BLaER1 (cell line): ENCODE data around the gene P2RX1.
"Not testable (repeated sequence)": the region's sequence is repeated elsewhere in the genome, so short reads cannot be mapped to it uniquely, and the experiment has no call there.

Source experiments
- H3K27ac ChIP-seq: shearing (Covaris generic); formaldehyde crosslinking; 2 replicates; pipeline ENCODE4 v1.8.1; 2022
- H3K27me3 ChIP-seq: shearing (Covaris generic); formaldehyde crosslinking; 2 replicates; pipeline ENCODE4 v1.8.1; 2022
- H3K36me3 ChIP-seq: shearing (Covaris generic); formaldehyde crosslinking; 2 replicates; pipeline ENCODE4 v1.8.1; 2022
- H3K4me1 ChIP-seq: shearing (Covaris generic); formaldehyde crosslinking; 2 replicates; pipeline ENCODE4 v1.8.1; 2022
- H3K4me2 ChIP-seq: shearing (Covaris generic); formaldehyde crosslinking; 2 replicates; pipeline ENCODE4 v1.8.1; 2022
- H3K4me3 ChIP-seq: shearing (Covaris generic); formaldehyde crosslinking; 2 replicates; pipeline ENCODE4 v1.8.1; 2022
- H3K9ac ChIP-seq: shearing (Covaris generic); formaldehyde crosslinking; 2 replicates; pipeline ENCODE4 v1.8.1; 2022
- H3K9me3 ChIP-seq: shearing (Covaris generic); formaldehyde crosslinking; 2 replicates; pipeline ENCODE4 v1.8.1; 2022
- H4K20me1 ChIP-seq: shearing (Covaris generic); formaldehyde crosslinking; 2 replicates; pipeline ENCODE4 v1.8.1; 2022
- Cebpa-rat ChIP-seq: shearing (Covaris generic); IDR thresholded peaks from 2 replicates; pipeline ENCODE4 v1.8.1; 2022

The P2RX1 gene

DNA sequence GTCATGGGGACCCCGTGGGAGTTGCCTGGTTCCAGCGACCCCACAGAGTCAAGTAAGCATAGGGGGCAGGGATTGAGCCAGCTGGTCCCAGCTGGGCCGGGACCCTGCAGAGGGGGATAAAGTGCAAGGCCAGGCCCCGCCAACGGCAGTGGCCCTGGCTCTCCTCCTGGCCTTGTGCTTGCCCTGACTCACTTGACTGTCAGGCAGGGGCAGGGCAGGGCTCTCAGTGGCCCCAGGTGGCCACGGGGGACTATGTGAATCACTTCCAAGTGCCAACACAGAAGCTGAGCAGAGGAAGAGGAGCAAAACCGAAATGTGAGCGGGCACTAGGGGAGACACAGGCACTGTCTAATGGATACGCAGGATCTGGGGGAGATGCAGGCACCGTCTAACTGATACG is 48.7 kb downstream of the P2RX1 start:
- H3K9ac ChIP-seq, result peak overlapping the region; percentile 41; the same call in 1 of the 2 replicates
- peaks cover 79% of the 10 kb centered on the region for H3K4me1 ChIP-seq
- H3K4me3 ChIP-seq, result no peak overlapping the region
- peaks cover 6% of the 10 kb centered on the region for H3K36me3 ChIP-seq
- H4K20me1 ChIP-seq, result no peaks in the 10 kb centered on the region
- H3K9me3 ChIP-seq, result peaks cover 2% of the 10 kb centered on the region
- no peak for TF ChIP-seq Cebpa-rat
- peak overlapping the region; percentile 62 for H3K27ac ChIP-seq
- peak overlapping the region; percentile 27; the same call in 1 of the 2 replicates for H3K4me2 ChIP-seq
- no peaks in the 10 kb centered on the region for H3K27me3 ChIP-seq

DNA sequence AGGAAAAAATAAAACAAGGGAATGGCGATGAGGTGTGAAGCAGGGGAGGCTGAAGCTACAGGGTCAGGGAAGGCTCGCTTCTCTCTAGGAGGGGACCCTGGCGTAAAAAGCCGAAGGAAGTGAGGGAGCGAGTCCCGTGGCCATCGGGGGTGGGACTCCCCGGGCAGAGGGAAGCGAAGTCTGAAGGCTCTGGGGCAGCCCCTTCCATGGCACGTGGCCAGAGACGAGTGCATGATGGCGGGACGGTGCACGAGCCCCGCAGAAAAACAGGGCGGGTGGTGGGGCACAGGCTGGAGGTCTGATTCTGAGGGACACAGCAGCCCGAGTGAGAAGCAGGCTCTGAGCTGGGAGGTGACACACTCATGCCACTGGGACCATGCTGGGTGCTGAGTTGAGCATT is 49.2 kb downstream of the P2RX1 start:
- Histone ChIP-seq H3K4me1 (peaks cover 74% of the 10 kb centered on the region), H3K27me3 (no peaks in the 10 kb centered on the region), H3K27ac (peak overlapping the region; percentile 62), H3K4me2 (0 out of 2 replicates have a peak overlapping the region, but pooled peaks have one; percentile 27), H3K4me3 (no peak overlapping the region), H3K36me3 (peaks cover under 1% of the 10 kb centered on the region), H4K20me1 (no peaks in the 10 kb centered on the region), H3K9ac (no peak overlapping the region), H3K9me3 (no peaks in the 10 kb centered on the region)
- TF ChIP-seq Cebpa-rat, result no peak

DNA sequence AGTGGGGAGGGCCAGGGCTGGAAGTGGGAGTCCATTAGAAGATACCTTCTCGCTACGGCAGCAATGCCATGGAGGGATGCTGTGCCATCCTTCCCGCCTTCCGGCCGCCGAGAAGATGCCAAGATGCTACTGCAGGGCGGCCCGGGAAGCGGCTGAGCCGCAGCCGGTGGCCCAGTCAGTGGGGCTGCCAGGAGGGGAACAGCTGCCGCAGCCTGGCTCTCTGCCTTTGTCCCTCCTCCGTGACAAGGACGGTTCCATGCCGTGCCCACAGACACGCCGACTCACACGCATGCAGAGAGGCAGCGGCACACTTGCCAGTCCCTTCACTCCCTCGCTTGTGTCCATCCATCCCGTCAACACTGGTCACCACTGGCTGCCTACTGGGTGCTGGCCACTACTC is 50.0 kb downstream of the P2RX1 start:
- Histone ChIP-seq H3K4me1 (peaks cover 66% of the 10 kb centered on the region), H3K27me3 (no peaks in the 10 kb centered on the region), H3K36me3 (peaks cover 4% of the 10 kb centered on the region), H4K20me1 (no peaks in the 10 kb centered on the region), H3K27ac (no peak overlapping the region), H3K4me2 (peak overlapping the region; percentile 87; the same call in 1 of the 2 replicates), H3K9me3 (no peaks in the 10 kb centered on the region), H3K9ac (no peak overlapping the region), H3K4me3 (no peak overlapping the region)
- TF ChIP-seq Cebpa-rat, result no peak

DNA sequence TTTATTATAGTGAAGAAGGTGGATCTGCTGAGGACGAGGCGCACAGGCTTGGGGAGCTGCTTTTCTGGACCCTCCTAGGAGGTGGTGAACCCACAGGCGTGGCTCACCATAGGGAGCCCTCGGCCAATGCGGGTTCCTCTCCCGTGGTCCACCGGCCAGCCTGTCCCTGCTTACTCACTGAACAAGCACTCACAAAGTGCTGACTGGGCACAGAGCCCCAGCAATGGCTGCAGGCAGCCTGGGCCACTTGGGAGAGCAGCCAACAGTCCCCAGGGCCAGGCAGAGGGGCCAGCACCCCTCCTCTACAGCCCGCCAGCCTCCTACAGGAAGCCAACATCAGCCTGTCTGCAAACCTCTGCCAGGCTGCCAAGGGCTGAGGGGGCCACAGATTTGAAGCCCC is 51.1 kb downstream of the P2RX1 start:
- no peaks in the 10 kb centered on the region for H4K20me1 ChIP-seq
- peak overlapping the region; percentile 52 for H3K9ac ChIP-seq
- TF ChIP-seq Cebpa-rat, result no peak
- peak overlapping the region; percentile 87 for H3K4me2 ChIP-seq
- H3K9me3 ChIP-seq, result no peaks in the 10 kb centered on the region
- no peaks in the 10 kb centered on the region for H3K27me3 ChIP-seq
- peaks cover 55% of the 10 kb centered on the region for H3K4me1 ChIP-seq
- H3K36me3 ChIP-seq, result peaks cover 13% of the 10 kb centered on the region
- H3K27ac ChIP-seq, result peak overlapping the region; percentile 56
- no peak overlapping the region for H3K4me3 ChIP-seq

DNA sequence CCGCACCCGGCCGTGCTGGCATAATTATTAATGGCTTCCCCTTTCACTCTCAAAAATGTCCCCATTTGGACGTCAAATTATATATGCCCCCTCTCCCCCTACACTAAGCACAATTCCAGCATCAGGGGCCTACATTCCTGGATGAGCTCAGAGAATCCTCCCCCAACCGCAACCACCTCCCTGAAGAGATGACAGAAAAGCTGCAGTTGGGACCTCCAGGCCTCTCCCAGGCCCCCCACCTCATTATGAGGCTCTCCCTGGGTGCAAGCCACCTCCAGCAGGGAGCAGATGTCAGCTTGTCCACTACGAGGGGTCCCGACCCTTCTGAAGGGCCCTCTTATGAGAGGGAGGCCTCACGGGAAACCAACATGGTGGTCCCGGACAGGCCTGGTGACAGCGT is 51.7 kb downstream of the P2RX1 start:
- Histone ChIP-seq H4K20me1 (no peaks in the 10 kb centered on the region), H3K27me3 (no peaks in the 10 kb centered on the region), H3K27ac (peak overlapping the region; percentile 56), H3K4me3 (no peak overlapping the region), H3K4me1 (peaks cover 48% of the 10 kb centered on the region), H3K36me3 (peaks cover 13% of the 10 kb centered on the region), H3K9me3 (no peaks in the 10 kb centered on the region), H3K9ac (peak overlapping the region; percentile 52; the same call in 1 of the 2 replicates), H3K4me2 (peak overlapping the region; percentile 87)
- no peak for TF ChIP-seq Cebpa-rat

DNA sequence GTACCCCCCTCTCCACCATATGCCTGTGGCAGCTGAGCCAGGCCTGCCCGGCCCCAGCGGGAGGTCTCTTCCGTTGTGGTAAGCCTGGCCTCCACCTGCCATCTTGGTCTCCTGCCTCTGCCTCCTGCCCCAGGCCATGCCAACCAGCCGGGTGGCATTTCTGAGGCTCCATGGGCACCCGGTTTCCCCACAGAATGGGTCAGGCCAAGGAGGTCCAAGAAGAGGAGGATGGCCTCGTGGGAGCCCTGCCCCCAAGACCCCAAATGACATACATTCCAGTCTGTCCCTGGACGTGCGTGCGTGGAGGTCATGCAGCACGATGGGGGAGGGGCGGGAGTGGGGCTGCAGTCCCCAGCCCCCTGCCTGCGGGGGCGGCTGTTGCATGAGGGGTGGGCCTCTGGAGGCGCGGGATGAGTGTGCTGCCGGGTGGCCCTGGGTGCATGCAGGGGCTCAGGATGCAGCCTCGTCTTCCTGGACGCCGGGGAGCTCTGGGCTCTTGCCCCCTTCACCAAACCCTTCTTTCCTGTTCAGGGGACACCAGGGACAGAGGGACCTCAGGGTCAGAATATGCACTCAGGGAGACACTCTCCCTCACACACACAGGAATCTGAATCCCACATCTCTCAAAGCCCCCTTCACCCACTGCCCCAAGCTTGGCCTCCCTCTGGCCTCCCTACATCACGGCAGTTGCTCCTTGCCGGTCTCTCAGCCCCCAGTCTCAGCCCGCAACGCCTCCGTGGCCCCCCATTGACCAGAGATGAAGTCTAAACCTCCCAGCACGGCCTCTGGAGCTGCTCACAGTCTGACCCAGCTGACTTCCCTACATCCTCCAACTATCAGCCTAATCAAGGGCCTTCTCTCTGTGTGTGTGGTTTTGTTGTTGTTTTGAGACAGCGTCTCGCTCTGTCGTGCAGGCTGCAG is 54.2 kb downstream of the P2RX1 start:
- Histone ChIP-seq H3K36me3 (peaks cover 13% of the 10 kb centered on the region), H3K4me3 (no peak overlapping the region), H4K20me1 (no peaks in the 10 kb centered on the region), H3K4me2 (no peak overlapping the region), H3K27ac (peak overlapping the region; percentile 26; the same call in 1 of the 2 replicates), H3K9ac (no peak overlapping the region), H3K9me3 (no peaks in the 10 kb centered on the region), H3K27me3 (no peaks in the 10 kb centered on the region), H3K4me1 (peaks cover 29% of the 10 kb centered on the region)
- TF ChIP-seq Cebpa-rat, result no peak

DNA sequence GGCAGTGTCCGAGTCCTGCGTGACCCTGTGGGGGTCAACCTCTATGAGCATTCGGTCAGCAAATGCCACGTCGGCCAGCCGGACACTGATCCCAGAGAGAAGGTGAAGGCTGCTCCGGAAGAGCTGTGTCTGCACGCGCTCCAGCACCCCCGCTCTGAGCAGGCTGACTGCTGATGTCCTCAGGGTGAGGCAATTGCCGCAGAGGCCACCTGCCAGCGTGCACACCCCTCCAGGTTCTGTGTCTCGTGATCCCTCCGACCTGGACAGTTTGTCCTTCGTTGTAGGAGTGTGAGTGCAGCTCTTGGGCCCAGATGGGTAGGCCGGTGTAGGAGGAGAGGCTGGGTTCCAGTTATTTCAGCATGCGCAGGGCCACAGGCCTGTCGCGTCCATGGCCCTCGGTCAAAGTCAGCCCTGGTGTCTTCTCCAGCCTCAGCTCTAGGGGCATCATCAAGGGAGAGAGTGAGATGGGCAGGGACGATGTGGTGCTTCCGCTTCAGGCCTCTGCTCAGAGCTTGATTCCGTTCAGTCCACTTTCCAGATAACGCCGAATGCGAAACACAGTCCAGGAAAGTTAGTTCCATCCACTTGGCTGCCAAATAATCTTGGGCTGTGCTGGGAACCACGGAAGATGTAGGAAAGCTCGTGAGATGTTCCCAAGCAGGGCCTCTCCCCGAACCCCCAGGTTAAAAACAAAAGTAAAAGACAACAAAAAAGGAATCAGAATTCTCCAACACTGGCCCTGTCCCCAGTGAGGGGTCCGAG is 55.1 kb downstream of the P2RX1 start:
- Histone ChIP-seq H3K4me3 (no peak overlapping the region), H4K20me1 (no peaks in the 10 kb centered on the region), H3K4me1 (peaks cover 24% of the 10 kb centered on the region), H3K27ac (no peak overlapping the region), H3K36me3 (peaks cover 13% of the 10 kb centered on the region), H3K27me3 (no peaks in the 10 kb centered on the region), H3K9ac (no peak overlapping the region), H3K4me2 (no peak overlapping the region), H3K9me3 (no peaks in the 10 kb centered on the region)
- no peak for TF ChIP-seq Cebpa-rat

DNA sequence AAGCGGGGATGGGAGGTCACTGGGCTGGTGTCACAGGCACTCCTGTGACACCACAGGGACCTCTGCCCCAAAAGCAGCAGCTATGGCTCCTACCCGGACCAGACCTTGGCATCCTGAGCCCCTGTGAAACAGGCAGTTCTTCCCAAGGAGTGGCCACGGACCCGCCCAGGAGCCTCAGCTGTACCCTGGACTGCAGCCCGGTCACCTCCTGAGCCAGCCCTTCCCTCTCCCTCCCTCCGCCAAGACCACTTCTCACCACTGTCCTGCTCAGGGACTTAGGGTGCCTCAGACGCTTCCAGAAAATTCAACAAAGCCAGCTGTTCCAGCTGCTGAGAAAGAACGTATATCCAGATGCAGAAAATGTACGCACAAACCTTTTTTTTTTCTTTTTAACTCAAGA is 56.3 kb downstream of the P2RX1 start:
- Histone ChIP-seq H3K4me3 (no peak overlapping the region), H4K20me1 (no peaks in the 10 kb centered on the region), H3K9ac (no peak overlapping the region), H3K4me2 (no peak overlapping the region), H3K27ac (no peak overlapping the region), H3K36me3 (peaks cover 13% of the 10 kb centered on the region), H3K27me3 (no peaks in the 10 kb centered on the region), H3K9me3 (no peaks in the 10 kb centered on the region), H3K4me1 (peaks cover 12% of the 10 kb centered on the region)
- no peak for TF ChIP-seq Cebpa-rat

DNA sequence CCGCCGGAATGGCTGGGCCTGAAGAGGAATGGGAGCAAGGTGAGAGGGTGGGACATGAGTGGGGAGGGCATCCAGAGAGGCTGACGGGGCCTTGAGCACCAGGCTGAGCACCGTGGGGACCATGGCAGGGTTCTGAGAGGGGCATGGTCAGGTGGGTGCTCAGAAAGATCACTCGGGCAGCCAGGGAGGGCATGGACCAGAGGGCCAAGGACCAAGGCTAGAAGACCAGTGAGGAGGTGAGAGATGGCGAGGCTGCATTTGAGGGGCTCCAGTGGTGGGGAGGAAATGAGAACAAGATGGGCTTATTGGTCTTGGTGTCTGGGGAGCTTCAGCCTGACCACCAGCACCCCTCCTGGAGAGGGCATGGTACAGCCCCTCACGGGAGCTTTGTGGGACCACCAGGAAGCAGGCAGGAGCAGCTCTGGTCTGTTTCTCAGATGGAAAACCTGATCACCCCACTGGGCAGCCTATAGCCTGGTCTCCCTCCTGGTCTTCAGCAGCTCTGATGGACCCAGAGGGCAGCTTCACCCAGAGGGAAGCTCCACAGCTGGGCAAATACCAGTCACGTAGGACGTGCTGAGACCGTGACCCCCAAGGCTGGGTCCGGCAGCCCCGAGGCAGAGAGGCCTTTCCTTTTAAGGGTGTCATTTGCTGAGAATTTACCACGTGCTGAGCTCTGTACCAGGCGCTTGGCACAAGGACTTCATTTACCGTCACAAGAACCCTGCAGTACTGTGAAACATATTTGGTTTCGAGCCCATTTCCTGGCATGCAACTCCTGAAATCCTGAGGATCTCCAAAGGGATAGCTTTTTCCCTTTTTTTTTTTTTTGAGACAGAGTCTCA is 58.8 kb downstream of the P2RX1 start:
- Histone ChIP-seq H3K4me3 (no peak overlapping the region), H3K36me3 (peaks cover 13% of the 10 kb centered on the region), H3K9me3 (no peaks in the 10 kb centered on the region), H4K20me1 (no peaks in the 10 kb centered on the region), H3K4me2 (no peak overlapping the region), H3K27ac (no peak overlapping the region), H3K4me1 (peaks cover 7% of the 10 kb centered on the region), H3K27me3 (no peaks in the 10 kb centered on the region), H3K9ac (no peak overlapping the region)
- TF ChIP-seq Cebpa-rat, result no peak

DNA sequence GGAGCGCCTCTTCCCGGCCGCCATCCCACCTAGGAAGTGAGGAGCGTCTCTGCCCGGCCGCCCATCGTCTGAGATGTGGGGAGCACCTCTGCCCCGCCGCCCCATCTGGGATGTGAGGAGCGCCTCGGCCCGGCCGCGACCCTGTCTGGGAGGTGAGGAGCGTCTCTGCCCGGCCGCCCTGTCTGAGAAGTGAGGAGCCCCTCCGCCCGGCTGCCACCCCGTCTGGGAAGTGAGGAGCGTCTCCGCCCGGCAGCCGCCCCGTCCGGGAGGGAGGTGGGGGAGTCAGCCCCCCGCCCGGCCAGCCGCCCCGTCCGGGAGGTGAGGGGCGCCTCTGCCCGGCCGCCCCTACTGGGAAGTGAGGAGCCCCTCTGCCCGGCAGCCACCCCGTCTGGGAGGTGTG is 62.1 kb downstream of the P2RX1 start:
- not testable (repeated sequence) for H3K9ac ChIP-seq, H3K27me3 ChIP-seq, H3K9me3 ChIP-seq, H3K4me2 ChIP-seq, H3K4me3 ChIP-seq, H3K36me3 ChIP-seq, H4K20me1 ChIP-seq, H3K27ac ChIP-seq
- peaks cover 11% of the 10 kb centered on the region for H3K4me1 ChIP-seq
